ENCODE measurements around the gene CSNK2A2. TPM values are rescaled to one million over a fixed set of nuclear protein-coding genes. Genes with fewer than 3 reads are reported as not detected.
A peak's percentile ranks its signal among the peaks of the same experiment; 100 is the strongest.

Gene CSNK2A2
- total and polyA plus RNA-seq, 9 of the 15 experiments (the other 6 are each of a cell fraction or from before 2014, with no cell fraction given), result 20.8 to 109 (median 44.7) TPM

DNA sequence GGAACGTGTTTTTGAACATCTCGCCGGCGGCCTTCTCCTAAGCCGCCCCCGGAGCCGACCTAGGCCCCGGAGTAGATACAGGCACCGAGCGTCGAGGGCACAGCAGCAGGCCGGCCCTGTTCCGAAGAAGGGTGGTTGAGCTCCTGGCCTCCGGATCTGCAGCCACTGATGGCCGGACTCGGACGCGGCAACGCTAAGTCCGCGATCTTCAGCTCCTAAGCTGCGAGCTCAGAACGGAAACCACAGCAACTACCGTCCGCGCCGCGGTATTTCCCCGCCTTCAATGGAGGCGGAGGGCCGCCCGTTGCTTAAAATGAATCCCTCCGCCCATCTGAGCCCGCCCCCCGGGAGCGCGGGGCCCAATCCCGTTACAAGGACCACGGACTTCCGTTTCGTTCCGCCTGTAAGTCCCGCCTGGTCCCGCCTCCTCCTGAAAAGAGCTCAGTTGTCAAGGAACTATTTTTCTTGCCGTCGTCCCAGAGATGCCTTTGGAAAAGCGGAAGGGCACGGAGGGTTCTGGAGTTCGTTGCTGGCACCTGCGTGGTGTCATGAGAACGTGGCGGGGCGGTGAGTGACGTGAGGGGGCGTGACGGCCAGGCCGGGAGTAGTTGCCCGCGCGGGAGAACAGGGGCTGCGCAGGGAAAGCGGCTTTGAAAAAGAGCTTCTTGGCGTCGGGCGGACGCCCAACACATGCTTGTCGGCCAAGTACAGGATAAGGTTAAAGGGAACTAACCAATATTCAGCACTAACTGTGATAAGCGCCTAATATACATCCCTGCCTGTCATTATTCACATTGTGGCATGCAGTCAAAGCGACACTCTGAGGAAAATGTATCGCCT, 68.6 kb downstream of the CSNK2A2 start, which contains the start of gene CFAP20 (continued):
- TF ChIP-seq JUND (IDR thresholded peaks at IDR 0.05; ENCODE audit: borderline replicate concordance, low read depth, low read length) (peak; percentile 69), JUND (tag; IDR thresholded peaks at IDR 0.05; ENCODE audit: borderline replicate concordance, low read depth, low read length) (peak; percentile 78; the same call in 2 of the 3 replicates), RNF2 (IDR thresholded peaks at IDR 0.05) (peak; percentile 85), FOXP1 (CRISPR knock-in tag; IDR thresholded peaks at IDR 0.05) (peak; percentile 95), ARHGAP35 (IDR thresholded peaks at IDR 0.05; ENCODE audit: partially characterized antibody) (no peak), PHF21A (IDR thresholded peaks at IDR 0.05; ENCODE audit: borderline replicate concordance, low read depth) (peak; percentile 81; the same call in 1 of the 2 replicates), PHF20 (IDR thresholded peaks at IDR 0.05; ENCODE audit: partially characterized antibody) (peak; percentile 44), BRD4 (IDR thresholded peaks at IDR 0.05) (0 out of 2 replicates have a peak, but pooled peaks have one; percentile 27), NR2C2 (CRISPR knock-in tag; IDR thresholded peaks at IDR 0.05) (no peak; the same call in 1 of the 2 replicates), NR2C2 (tag; IDR thresholded peaks at IDR 0.05) (peak; percentile 82)
- TF ChIP-seq, protein P1, sequence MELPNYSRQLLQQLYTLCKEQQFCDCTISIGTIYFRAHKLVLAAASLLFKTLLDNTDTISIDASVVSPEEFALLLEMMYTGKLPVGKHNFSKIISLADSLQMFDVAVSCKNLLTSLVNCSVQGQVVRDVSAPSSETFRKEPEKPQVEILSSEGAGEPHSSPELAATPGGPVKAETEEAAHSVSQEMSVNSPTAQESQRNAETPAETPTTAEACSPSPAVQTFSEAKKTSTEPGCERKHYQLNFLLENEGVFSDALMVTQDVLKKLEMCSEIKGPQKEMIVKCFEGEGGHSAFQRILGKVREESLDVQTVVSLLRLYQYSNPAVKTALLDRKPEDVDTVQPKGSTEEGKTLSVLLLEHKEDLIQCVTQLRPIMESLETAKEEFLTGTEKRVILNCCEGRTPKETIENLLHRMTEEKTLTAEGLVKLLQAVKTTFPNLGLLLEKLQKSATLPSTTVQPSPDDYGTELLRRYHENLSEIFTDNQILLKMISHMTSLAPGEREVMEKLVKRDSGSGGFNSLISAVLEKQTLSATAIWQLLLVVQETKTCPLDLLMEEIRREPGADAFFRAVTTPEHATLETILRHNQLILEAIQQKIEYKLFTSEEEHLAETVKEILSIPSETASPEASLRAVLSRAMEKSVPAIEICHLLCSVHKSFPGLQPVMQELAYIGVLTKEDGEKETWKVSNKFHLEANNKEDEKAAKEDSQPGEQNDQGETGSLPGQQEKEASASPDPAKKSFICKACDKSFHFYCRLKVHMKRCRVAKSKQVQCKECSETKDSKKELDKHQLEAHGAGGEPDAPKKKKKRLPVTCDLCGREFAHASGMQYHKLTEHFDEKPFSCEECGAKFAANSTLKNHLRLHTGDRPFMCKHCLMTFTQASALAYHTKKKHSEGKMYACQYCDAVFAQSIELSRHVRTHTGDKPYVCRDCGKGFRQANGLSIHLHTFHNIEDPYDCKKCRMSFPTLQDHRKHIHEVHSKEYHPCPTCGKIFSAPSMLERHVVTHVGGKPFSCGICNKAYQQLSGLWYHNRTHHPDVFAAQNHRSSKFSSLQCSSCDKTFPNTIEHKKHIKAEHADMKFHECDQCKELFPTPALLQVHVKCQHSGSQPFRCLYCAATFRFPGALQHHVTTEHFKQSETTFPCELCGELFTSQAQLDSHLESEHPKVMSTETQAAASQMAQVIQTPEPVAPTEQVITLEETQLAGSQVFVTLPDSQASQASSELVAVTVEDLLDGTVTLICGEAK (IDR thresholded peaks at IDR 0.05), result peak; percentile 92
- TF ChIP-seq, protein P1 (CRISPR knock-in tag; IDR thresholded peaks at IDR 0.05), result no peak
- TF ChIP-seq, protein P2, sequence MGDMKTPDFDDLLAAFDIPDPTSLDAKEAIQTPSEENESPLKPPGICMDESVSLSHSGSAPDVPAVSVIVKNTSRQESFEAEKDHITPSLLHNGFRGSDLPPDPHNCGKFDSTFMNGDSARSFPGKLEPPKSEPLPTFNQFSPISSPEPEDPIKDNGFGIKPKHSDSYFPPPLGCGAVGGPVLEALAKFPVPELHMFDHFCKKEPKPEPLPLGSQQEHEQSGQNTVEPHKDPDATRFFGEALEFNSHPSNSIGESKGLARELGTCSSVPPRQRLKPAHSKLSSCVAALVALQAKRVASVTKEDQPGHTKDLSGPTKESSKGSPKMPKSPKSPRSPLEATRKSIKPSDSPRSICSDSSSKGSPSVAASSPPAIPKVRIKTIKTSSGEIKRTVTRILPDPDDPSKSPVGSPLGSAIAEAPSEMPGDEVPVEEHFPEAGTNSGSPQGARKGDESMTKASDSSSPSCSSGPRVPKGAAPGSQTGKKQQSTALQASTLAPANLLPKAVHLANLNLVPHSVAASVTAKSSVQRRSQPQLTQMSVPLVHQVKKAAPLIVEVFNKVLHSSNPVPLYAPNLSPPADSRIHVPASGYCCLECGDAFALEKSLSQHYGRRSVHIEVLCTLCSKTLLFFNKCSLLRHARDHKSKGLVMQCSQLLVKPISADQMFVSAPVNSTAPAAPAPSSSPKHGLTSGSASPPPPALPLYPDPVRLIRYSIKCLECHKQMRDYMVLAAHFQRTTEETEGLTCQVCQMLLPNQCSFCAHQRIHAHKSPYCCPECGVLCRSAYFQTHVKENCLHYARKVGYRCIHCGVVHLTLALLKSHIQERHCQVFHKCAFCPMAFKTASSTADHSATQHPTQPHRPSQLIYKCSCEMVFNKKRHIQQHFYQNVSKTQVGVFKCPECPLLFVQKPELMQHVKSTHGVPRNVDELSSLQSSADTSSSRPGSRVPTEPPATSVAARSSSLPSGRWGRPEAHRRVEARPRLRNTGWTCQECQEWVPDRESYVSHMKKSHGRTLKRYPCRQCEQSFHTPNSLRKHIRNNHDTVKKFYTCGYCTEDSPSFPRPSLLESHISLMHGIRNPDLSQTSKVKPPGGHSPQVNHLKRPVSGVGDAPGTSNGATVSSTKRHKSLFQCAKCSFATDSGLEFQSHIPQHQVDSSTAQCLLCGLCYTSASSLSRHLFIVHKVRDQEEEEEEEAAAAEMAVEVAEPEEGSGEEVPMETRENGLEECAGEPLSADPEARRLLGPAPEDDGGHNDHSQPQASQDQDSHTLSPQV (IDR thresholded peaks at IDR 0.05), result peak; percentile 97

All from K562 (cell line).